Measurements from ENCODE around the gene CES2.

- TF ChIP-seq POLR2AphosphoS5 (IDR thresholded peaks at IDR 0.05; ENCODE audit: borderline replicate concordance, low read depth, low read length): no peak
- no peak for TF ChIP-seq EZH2 (IDR thresholded peaks at IDR 0.05)
- TF ChIP-seq FOXP2 (optimal IDR thresholded peaks at IDR 0.05; ENCODE audit: control extremely low read depth, extremely low read length, insufficient read depth): no peak
Observed at GRCh38 chr16:66949472-66949871, 14.2 kb downstream of the CES2 start.

Data from SK-N-MC (cell line).